Urinary bladder (tissue), 4 donors: Measurements from ENCODE around the gene AHRR. TPM values are rescaled to one million over a fixed set of nuclear protein-coding genes. Genes with fewer than 3 reads are reported as not detected.
"Not testable (repeated sequence)": the region's sequence is repeated elsewhere in the genome, so short reads cannot be mapped to it uniquely, and the experiment has no call there.

Source experiments
- DNase-seq: peaks from one replicate; pipeline ENCODE4 v3.0.0-alpha.2; 2015; ENCODE audit errors: extremely low spot score
- H3K27ac ChIP-seq: one replicate; pipeline ENCODE4 v1.5.1; 2013; ENCODE audit warnings: low read depth, mild to moderate bottlenecking, moderate library complexity
- H3K36me3 ChIP-seq: one replicate; pipeline ENCODE4 v1.6.1; 2013; ENCODE audit warnings: mild to moderate bottlenecking, moderate library complexity; ENCODE audit not compliant: insufficient read depth
- H3K4me1 ChIP-seq: one replicate; pipeline ENCODE4 v1.6.1; 2013; ENCODE audit warnings: mild to moderate bottlenecking, moderate library complexity; ENCODE audit not compliant: insufficient read depth
- H3K4me3 ChIP-seq: one replicate; pipeline ENCODE4 v1.5.1; 2013; ENCODE audit warnings: low read depth, low read length
- WGBS: extraction: QIAGEN DNeasy Blood & Tissue Kit; methylation state at CpG from one replicate; pipeline ENCODE4 v1.1.7; 2013; 5-methylcytosine and 5-hydroxymethylcytosine counted together
- polyA plus RNA-seq: library from polyadenylated mRNA; stranded (reverse); fragments of 200-250 nt; gene quantifications from one replicate; pipeline ENCODE4 v1.2.3, GENCODE V29; 2013
- total RNA-seq: library from RNA; depleted of rRNA; stranded (reverse); fragments of >200 nt; gene quantifications from one replicate; pipeline ENCODE4 v1.2.3, GENCODE V29; 2014
- donor health status: healthy with polysubstance abuse.
- donor health status: healthy.

The AHRR gene
- total and polyA plus RNA-seq, 2 donors, result 6.5 to 6.7 TPM

DNA sequence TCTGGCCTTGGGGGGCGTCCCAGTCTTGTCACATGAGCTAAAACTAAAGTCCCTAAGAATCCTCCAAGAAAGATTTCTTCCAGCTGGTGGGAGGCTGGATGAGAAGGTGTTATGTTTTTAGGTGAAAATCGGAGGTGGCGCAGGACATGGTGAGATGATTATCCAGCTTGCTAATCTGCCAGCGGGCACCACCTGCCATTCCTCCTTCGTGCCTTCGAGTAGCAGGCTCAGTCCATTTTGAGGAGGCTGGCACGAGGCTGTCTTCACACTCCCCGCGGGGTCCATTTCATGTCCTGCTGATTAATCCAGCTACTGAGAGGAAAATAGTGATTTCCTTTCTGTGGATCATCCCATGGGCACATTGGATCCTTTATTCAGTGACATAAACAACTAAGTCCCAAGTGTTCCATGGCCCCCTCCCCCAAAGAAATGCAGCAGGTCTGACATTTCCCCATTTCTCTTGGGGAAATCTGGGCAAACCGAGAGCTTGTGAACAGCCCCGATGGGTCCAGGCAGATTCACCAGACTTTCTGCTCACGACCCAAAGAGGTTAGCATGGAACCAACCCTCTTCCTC is 83.2 kb downstream of the AHRR start:
- H3K36me3 ChIP-seq, result no peaks in the 10 kb centered on the region
- no peak overlapping the region for H3K27ac ChIP-seq
- 92% methylated on average over 12 of the region's 12 CpGs for WGBS
- H3K4me3 ChIP-seq, result no peak overlapping the region
- no peaks in the 10 kb centered on the region for H3K4me1 ChIP-seq
- no peak for DNase-seq

- DNase-seq, result no peak
Measured at GRCh38 chr5:405421-405820, 83.9 kb downstream of the AHRR start.

GRCh38 chr5:406041-406440 is 84.5 kb downstream of the AHRR start:
- Histone ChIP-seq H3K36me3 (no peaks in the 10 kb centered on the region), H3K27ac (no peak overlapping the region), H3K4me3 (no peak overlapping the region), H3K4me1 (no peaks in the 10 kb centered on the region)
- 84% methylated on average over 9 of the region's 9 CpGs for WGBS
- no peak for DNase-seq

More at GRCh38 chr5:405421-405820, 83.9 kb downstream of the AHRR start:
- H3K4me1 ChIP-seq, result no peaks in the 10 kb centered on the region
- H3K36me3 ChIP-seq, result no peaks in the 10 kb centered on the region
- H3K4me3 ChIP-seq, result no peak overlapping the region
- H3K27ac ChIP-seq, result no peak overlapping the region
- 88% methylated on average over 18 of the region's 18 CpGs for WGBS

DNA sequence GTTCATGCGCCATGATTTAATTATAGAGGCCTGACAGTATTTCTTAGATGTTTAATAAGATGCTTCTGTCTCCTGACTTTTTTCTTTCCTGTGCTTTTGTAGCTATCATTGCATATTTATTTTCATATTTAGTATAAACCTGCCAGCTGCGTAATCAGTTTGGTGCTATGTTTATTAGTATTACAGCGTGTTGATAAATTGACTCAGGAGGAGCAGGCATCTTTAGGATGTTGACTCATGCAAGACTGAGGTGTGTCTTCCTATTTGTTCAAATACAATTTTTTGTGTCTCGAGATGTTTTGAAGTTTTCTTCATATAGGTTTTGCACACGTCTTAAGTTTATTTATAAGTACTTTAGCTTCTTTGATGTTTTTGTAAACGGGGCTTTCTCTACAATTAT is 85.5 kb downstream of the AHRR start:
- no peak overlapping the region for H3K4me3 ChIP-seq
- WGBS, result 66% methylated on average over 6 of the region's 6 CpGs
- no peaks in the 10 kb centered on the region for H3K36me3 ChIP-seq
- no peak overlapping the region for H3K27ac ChIP-seq
- no peak for DNase-seq
- no peaks in the 10 kb centered on the region for H3K4me1 ChIP-seq

DNA sequence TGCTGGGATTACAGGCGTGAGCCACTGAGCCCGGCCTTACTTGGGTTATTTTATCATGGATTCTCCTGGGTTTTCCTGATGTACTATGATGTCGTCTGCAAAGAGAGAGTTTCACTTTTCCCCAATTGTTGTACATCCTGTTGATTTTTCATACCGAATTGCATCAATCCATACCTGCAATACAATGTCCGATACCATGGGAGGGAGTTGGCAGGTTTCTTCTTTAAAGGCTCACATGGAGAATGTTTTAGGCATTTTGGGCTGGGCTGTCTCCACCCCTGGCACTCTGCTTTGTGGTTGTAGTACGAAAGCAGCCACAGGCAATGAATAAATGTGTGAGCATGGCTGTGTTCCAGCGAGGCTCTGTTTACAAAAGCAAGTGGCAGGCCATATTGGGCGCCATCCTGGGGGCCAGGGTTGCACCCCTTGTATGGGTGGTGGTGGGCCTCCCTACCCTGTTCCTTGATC is 86.3 kb downstream of the AHRR start:
- no peaks in the 10 kb centered on the region for H3K4me1 ChIP-seq
- 76% methylated on average over 8 of the region's 8 CpGs for WGBS
- no peak for DNase-seq
- no peak overlapping the region for H3K27ac ChIP-seq
- no peaks in the 10 kb centered on the region for H3K36me3 ChIP-seq
- no peak overlapping the region for H3K4me3 ChIP-seq

GRCh38 chr5:410911-411517 is 89.5 kb downstream of the AHRR start:
- 89% methylated on average over 2 of the region's 2 CpGs for WGBS
- Histone ChIP-seq H3K27ac (no peak overlapping the region), H3K36me3 (no peaks in the 10 kb centered on the region), H3K4me3 (no peak overlapping the region), H3K4me1 (no peaks in the 10 kb centered on the region)
- DNase-seq, result no peak

DNA sequence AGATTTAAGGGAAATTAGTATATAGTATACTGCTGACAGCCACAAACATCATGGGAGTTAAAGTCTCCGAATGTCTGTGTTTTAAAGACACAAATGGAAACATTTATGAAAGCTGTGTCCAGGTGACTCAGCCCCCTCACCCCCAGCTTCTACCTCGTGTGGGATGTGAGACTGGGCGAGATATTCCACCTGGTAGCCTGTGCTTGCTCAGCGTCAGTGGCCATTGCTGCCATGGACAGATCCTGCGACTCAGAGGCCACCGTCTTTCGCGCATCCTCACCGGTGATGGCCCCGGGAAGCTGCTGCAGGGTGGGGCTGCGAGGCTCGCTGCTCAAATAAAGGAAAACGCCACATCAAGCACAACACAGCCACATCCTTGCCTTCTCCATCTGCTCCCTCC is 90.2 kb downstream of the AHRR start:
- no peak for DNase-seq
- Histone ChIP-seq H3K27ac (no peak overlapping the region), H3K4me1 (no peaks in the 10 kb centered on the region), H3K4me3 (no peak overlapping the region), H3K36me3 (no peaks in the 10 kb centered on the region)
- 84% methylated on average over 13 of the region's 13 CpGs for WGBS

DNA sequence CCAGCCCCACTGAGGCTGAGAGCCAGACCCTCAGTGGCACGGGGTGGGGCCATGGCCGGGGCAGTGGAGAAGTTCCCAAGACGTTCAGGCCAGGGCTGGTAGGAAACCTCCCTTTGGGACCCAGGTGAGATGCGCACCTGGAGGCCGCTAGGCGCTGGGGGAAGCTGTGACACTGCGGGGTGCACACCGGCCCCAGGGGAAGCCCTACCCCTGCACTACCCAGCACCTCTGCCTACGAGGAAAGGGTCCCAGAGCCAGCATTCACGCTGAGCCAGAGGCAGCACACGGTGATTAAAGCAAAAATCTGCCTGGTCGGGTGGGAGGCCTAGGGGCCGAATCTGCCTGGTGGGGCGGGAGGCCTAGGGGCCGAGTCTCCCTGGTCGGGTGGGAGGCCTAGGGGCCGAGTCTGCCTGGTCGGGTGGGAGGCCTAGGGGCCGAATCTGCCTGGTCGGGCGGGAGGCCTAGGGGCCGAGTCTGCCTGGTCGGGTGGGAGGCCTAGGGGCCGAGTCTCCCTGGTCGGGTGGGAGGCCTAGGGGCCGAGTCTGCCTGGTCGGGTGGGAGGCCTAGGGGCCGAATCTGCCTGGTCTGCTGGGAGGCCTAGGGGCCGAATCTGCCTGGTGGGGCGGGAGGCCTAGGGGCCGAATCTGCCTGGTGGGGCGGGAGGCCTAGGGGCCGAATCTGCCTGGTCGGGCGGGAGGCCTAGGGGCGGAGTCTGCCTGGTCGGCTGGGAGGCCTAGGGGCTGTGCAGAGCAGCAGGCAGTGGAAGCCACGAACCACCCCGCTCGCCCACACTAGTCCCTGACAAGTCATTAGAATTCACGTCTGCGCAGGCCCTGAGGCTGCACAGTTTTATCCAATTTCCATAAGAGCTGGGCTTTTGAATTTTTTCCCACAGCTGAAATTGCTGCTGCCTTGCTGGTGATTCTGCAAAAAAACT is 93.7 kb downstream of the AHRR start:
- not testable (repeated sequence) for H3K36me3 ChIP-seq, H3K4me1 ChIP-seq, DNase-seq, H3K4me3 ChIP-seq
- peak overlapping the region; percentile 63 for H3K27ac ChIP-seq
- 71% methylated on average over 42 of the region's 42 CpGs for WGBS

DNA sequence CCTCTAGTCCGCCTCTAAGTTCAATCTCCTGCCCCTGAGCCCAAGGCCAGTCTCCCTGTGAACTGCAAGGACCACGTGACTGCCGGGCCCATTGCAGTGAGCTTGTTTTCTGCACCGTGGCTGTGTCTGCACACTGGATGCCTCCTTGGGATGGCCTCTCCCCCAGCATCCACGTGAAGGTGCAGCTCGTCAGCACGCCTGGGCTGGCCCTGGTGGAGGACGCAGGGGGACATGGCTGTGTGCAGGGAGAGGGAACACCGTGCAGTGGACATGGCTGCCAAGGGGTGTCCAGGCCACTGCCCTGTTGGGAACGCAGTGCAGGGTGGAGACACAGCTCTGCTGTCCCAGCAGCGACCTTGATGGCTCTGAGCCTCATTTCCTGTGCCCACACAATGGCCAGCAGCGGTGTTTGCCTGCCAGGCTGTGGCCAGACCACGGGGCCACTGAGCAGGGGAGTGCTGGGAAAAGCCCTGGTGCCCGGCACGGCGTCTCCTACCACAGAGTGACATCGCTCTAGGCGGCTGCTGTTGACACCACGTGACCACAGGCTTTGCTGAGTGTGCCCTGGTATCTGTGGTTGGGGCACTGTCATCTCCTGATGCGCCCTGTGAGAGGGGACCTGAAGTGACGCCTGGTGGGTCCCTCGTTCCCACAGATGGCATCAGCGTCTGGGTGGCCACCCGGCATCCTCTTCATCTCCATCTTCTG is 94.6 kb downstream of the AHRR start:
- DNase-seq, result no peak
- no peak overlapping the region for H3K4me3 ChIP-seq
- no peaks in the 10 kb centered on the region for H3K4me1 ChIP-seq
- H3K36me3 ChIP-seq, result no peaks in the 10 kb centered on the region
- 83% methylated on average over 24 of the region's 24 CpGs for WGBS
- H3K27ac ChIP-seq, result no peak overlapping the region

DNA sequence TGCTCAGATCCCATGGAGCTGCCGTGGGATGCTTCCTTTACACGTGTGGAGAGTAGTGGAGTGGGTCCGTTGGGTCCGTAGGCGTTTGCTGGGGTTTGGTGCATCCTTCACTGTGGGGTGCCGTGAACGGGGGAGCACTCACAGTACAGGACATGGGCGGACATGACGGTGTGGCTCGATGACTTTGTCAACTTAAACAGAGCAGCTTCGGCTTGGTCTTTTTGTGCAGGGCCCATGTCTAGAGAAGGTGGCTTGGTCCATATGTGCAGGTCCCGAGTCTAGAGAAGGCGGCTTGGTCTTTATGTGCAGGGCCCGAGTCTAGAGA is 95.1 kb downstream of the AHRR start:
- no peak for DNase-seq
- no peak overlapping the region for H3K4me3 ChIP-seq
- 96% methylated on average over 14 of the region's 14 CpGs for whole genome bisulfite sequencing
- H3K4me1 ChIP-seq, result no peaks in the 10 kb centered on the region
- H3K27ac ChIP-seq, result no peak overlapping the region
- no peaks in the 10 kb centered on the region for H3K36me3 ChIP-seq

- DNase-seq, result no peak
- Histone ChIP-seq H3K4me1 (no peaks in the 10 kb centered on the region), H3K36me3 (no peaks in the 10 kb centered on the region), H3K27ac (no peak overlapping the region), H3K4me3 (no peak overlapping the region)
- 90% methylated on average over 14 of the region's 14 CpGs for WGBS
Measured at GRCh38 chr5:417301-418161, 96.0 kb downstream of the AHRR start.

DNA sequence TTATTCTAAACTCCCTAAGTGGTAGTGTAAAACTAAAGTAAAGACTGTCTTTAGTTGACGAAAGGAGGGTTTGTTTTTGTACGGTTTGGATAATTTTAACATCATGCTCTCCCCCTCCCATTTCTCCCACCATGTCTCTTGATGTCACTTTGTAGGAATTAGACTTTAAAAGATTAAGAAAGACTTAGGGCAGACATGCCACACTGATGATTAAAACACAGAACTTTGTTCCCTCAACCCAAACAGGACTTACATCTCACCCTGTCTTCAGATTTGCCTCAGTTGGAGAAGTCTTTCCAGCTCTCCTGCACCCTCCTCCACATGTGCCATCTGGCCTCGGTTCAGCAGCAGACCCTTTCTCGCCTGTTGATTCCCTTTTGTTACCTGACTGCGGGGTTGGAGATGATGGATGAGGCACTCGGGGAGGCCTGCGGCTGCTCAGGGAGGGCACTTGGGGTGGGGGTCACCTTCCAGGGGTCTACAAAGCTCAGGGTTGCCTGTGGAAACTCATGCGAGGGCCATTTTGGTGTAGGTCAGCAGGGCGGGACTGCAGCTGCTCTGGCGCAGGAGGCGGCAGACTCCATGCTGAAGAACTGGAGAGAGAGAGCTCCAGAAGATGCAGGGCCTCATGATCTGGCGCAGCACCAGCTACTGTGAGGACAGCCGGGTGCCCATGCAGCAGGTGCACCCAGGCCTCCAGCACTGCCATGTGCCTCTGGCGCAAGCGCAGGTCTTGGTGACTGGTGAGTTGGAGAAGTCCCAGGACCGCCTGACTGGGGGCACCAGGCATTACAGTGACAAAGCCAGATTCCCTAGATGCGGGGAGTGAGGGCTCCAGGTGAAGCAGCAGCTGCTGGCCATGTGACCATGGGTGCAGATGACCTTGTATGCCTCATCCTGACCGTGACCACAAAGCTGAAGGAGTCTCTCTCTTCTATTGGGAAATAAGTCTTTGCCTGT is 96.9 kb downstream of the AHRR start:
- H3K27ac ChIP-seq, result no peak overlapping the region
- H3K4me1 ChIP-seq, result no peaks in the 10 kb centered on the region
- DNase-seq, result no peak
- whole genome bisulfite sequencing, result 88% methylated on average over 18 of the region's 18 CpGs
- H3K4me3 ChIP-seq, result no peak overlapping the region
- H3K36me3 ChIP-seq, result no peaks in the 10 kb centered on the region
